H1 (cell line): Measurements from ENCODE around the gene ITPK1. TPM values are rescaled to one million over a fixed set of nuclear protein-coding genes. Genes with fewer than 3 reads are reported as not detected.
A peak's percentile ranks its signal among the peaks of the same experiment; 100 is the strongest.

ENCODE experiments used
- CTCF ChIA-PET: fragments of 300-600 bp; sonication (Branson Sonifier 250); formaldehyde crosslinking; loops from one replicate; lab custom pipeline; 2021; ENCODE audit not compliant: partially characterized antibody; lab: Charles Lee
- POLR2A ChIA-PET: fragments of 300-600 bp; sonication (Branson Sonifier 250); formaldehyde crosslinking; loops from one replicate; lab custom pipeline; 2021; ENCODE audit warnings: inconsistent platforms; ENCODE audit not compliant: partially characterized antibody; lab: Charles Lee
- DNase-seq, 2 experiments: peaks; one replicate each; pipeline versions ENCODE4 v3.0.0 to v3.0.0-alpha.2; 2010 to 2022; ENCODE audit warnings: low spot score in 2 of 2, low read depth in 1 of 2, mixed read lengths in 1 of 2
- FAIRE-seq: peaks from 2 replicates; lab custom pipeline; 2011; peaks lifted over from hg19 to GRCh38; lab: Jason Lieb, UNC
- H2AFZ ChIP-seq: 2 replicates; pipeline ENCODE4 v1.8.1; 2012; ENCODE audit warnings: low read length, inconsistent platforms
- H2AK5ac ChIP-seq: 2 replicates; pipeline ENCODE4 v1.6.1; 2013; ENCODE audit warnings: low read depth, low read length
- H2BK120ac ChIP-seq: replicated peaks from 2 replicates; pipeline ENCODE3; 2013; ENCODE audit warnings: low read depth, low read length, inconsistent platforms
- H2BK12ac ChIP-seq: 2 replicates; pipeline ENCODE4 v1.6.1; 2013; ENCODE audit warnings: low read depth, low read length
- H2BK15ac ChIP-seq: 2 replicates; pipeline ENCODE4 v1.6.1; 2013; ENCODE audit warnings: low read length
- H2BK20ac ChIP-seq: 2 replicates; pipeline ENCODE4 v1.6.1; 2013; ENCODE audit warnings: low read length
- H2BK5ac ChIP-seq: 2 replicates; pipeline ENCODE4 v1.6.1; 2013; ENCODE audit warnings: low read depth, low read length
- H3K14ac ChIP-seq: 2 replicates; pipeline ENCODE4 v1.6.1; 2013; ENCODE audit warnings: inconsistent platforms; ENCODE audit not compliant: insufficient read length
- H3K18ac ChIP-seq: 2 replicates; pipeline ENCODE4 v1.6.1; 2013; ENCODE audit warnings: low read length; ENCODE audit errors: extremely low read depth
- H3K23ac ChIP-seq: 2 replicates; pipeline ENCODE4 v1.6.1; 2013; ENCODE audit warnings: inconsistent platforms; ENCODE audit not compliant: insufficient read length
- H3K23me2 ChIP-seq: 2 replicates; pipeline ENCODE4 v1.6.1; 2013; ENCODE audit warnings: low read depth, low read length
- H3K27ac ChIP-seq: 2 replicates; pipeline ENCODE4 v1.6.1; 2011; ENCODE audit warnings: low read depth, low read length, inconsistent platforms
- H3K27me3 ChIP-seq, 4 experiments: replicated peaks in 1 of 4; 1 replicate in 1 of 4; 2 replicates in 3 of 4; pipeline versions ENCODE4 v1.6.1 to v1.8.1; 2011 to 2013; ENCODE audit warnings: low read length in 3 of 4, mild to moderate bottlenecking in 3 of 4, inconsistent platforms in 2 of 4, mixed read lengths in 2 of 4, moderate library complexity in 1 of 4; ENCODE audit not compliant: control insufficient read depth in 3 of 4, insufficient read depth in 3 of 4; ENCODE audit errors: extremely low read depth in 1 of 4
- H3K36me3 ChIP-seq, 4 experiments: 2 replicates each; pipeline versions ENCODE4 v1.6.1 to v1.8.1; 2011 to 2013; ENCODE audit warnings: mild to moderate bottlenecking in 4 of 4, low read length in 3 of 4, moderate library complexity in 2 of 4, control low read depth in 1 of 4, inconsistent platforms in 1 of 4; ENCODE audit not compliant: insufficient read depth in 4 of 4, control insufficient read depth in 2 of 4
- H3K4ac ChIP-seq: replicated peaks from 2 replicates; pipeline ENCODE3; 2013; ENCODE audit warnings: low read length, low read depth, mixed read lengths, inconsistent platforms; ENCODE audit not compliant: insufficient read length
- H3K4me1 ChIP-seq, 4 experiments: replicated peaks in 1 of 4; 1 replicate in 1 of 4; 2 replicates in 3 of 4; pipeline versions ENCODE4 v1.6.1 to v1.8.1; 2011 to 2013; ENCODE audit warnings: low read length in 3 of 4, inconsistent platforms in 2 of 4, mixed read lengths in 1 of 4; ENCODE audit not compliant: insufficient read depth in 4 of 4, control insufficient read depth in 3 of 4
- H3K4me2 ChIP-seq, 2 experiments: 2 replicates each; pipeline versions ENCODE4 v1.6.1 to v1.8.1; 2011 to 2013; ENCODE audit warnings: low read depth in 2 of 2, low read length in 2 of 2, control low read depth in 1 of 2, inconsistent platforms in 1 of 2, mild to moderate bottlenecking in 1 of 2; ENCODE audit not compliant: insufficient read depth in 1 of 2
- H3K4me3 ChIP-seq, 4 experiments: fragments of 200-600, 300-600 bp in 1 of 4; sonication (generic), shearing (Covaris generic), sonication (Bioruptor Twin) in 1 of 4; 2 replicates each; pipeline versions ENCODE4 v1.5.1 to v1.8.1; 2011 to 2016; ENCODE audit warnings: low read length in 4 of 4, low read depth in 3 of 4, control low read depth in 2 of 4, inconsistent platforms in 2 of 4, mild to moderate bottlenecking in 2 of 4, mixed read lengths in 1 of 4, moderate library complexity in 1 of 4; ENCODE audit not compliant: insufficient read depth in 2 of 4; ENCODE audit errors: extremely low read depth in 1 of 4
- H3K56ac ChIP-seq: replicated peaks from 2 replicates; pipeline ENCODE3; 2013; ENCODE audit warnings: low read depth, mild to moderate bottlenecking, mixed read lengths, low read length, inconsistent platforms; ENCODE audit not compliant: insufficient read length
- H3K79me1 ChIP-seq: 2 replicates; pipeline ENCODE4 v1.6.1; 2013; ENCODE audit warnings: low read depth, low read length, control low read depth
- H3K79me2 ChIP-seq, 2 experiments: 2 replicates each; pipeline versions ENCODE4 v1.6.1 to v1.8.1; 2012 to 2013; ENCODE audit warnings: low read length in 2 of 2, mild to moderate bottlenecking in 2 of 2, inconsistent platforms in 1 of 2; ENCODE audit not compliant: insufficient read depth in 2 of 2, control insufficient read depth in 1 of 2
- H3K9ac ChIP-seq, 4 experiments: replicated peaks in 1 of 4; 1 replicate in 1 of 4; 2 replicates in 3 of 4; pipeline versions ENCODE4 v1.6.1 to v1.8.1; 2011 to 2013; ENCODE audit warnings: low read depth in 3 of 4, low read length in 3 of 4, control low read depth in 2 of 4, mild to moderate bottlenecking in 2 of 4, moderate library complexity in 2 of 4, inconsistent platforms in 1 of 4; ENCODE audit errors: extremely low read depth in 1 of 4
- H3K9me3 ChIP-seq, 2 experiments: 2 replicates each; pipeline versions ENCODE4 v1.6.1 to v1.8.1; 2012 to 2013; ENCODE audit warnings: mild to moderate bottlenecking in 2 of 2, moderate library complexity in 2 of 2, control low read depth in 1 of 2, inconsistent platforms in 1 of 2, low read depth in 1 of 2, low read length in 1 of 2, mixed read lengths in 1 of 2; ENCODE audit not compliant: insufficient read depth in 2 of 2
- H4K20me1 ChIP-seq, 2 experiments: replicated peaks in 1 of 2; 2 replicates each; pipeline versions ENCODE3 to v1.8.1; 2011 to 2013; ENCODE audit warnings: inconsistent platforms in 2 of 2, low read length in 2 of 2, mild to moderate bottlenecking in 1 of 2; ENCODE audit not compliant: insufficient read depth in 2 of 2, control insufficient read depth in 1 of 2
- H4K5ac ChIP-seq: 2 replicates; pipeline ENCODE4 v1.6.1; 2013; ENCODE audit warnings: low read length, low read depth, mixed read lengths, inconsistent platforms; ENCODE audit not compliant: insufficient read length
- H4K8ac ChIP-seq: 2 replicates; pipeline ENCODE4 v1.8.0; 2013; ENCODE audit warnings: mild to moderate bottlenecking, moderate library complexity, low read length, inconsistent platforms; ENCODE audit not compliant: insufficient read depth; ENCODE audit errors: extremely low read depth
- H4K91ac ChIP-seq: replicated peaks from 2 replicates; pipeline ENCODE3; 2013; ENCODE audit warnings: low read length, mixed read lengths, inconsistent platforms; ENCODE audit not compliant: insufficient read length
- KDM1A ChIP-seq: fragments of 200-600, 300-600 bp; sonication (generic); IDR thresholded peaks from 2 replicates; pipeline ENCODE4 v1.7.1; 2016; ENCODE audit warnings: mild to moderate bottlenecking, low read length, borderline replicate concordance
- POLR2AphosphoS5 ChIP-seq: IDR thresholded peaks from 2 replicates; pipeline ENCODE4 v1.6.1; 2011; ENCODE audit warnings: low read depth, low read length
- WGBS, 2 experiments: shearing (Covaris generic) in 1 of 2; methylation state at CpG; one replicate each; pipeline versions ENCODE4 v1.1.6 to v1.1.7; 2013 to 2015; ENCODE audit warnings: low lambda C conversion rate in 2 of 2, mixed read lengths in 2 of 2, inconsistent platforms in 1 of 2, low coverage in 1 of 2, missing lambda C conversion rate in 1 of 2; ENCODE audit not compliant: insufficient replicate concordance in 2 of 2, insufficient coverage in 1 of 2, insufficient read length in 1 of 2; ENCODE audit errors: extremely low coverage in 1 of 2, missing lambda C conversion rate in 1 of 2; 5-methylcytosine and 5-hydroxymethylcytosine counted together
- polyA plus RNA-seq, 7 experiments: library from polyadenylated mRNA; depleted of rRNA in 3 of 7; stranded (reverse) in 5 of 7; unstranded in 2 of 7; fragments of >200 nt in 5 of 7; fragments of 200-250 nt in 2 of 7; gene quantifications; 1 replicate in 5 of 7; 2 replicates in 1 of 7; 4 replicates in 1 of 7; pipeline versions ENCODE4 v1.2.1 to v1.2.3, GENCODE V29; 2011 to 2013; ENCODE audit warnings: missing spikeins in 2 of 7, mixed read lengths in 2 of 7
- total RNA-seq: library from RNA; stranded (reverse); fragmentation: NEBNext Ultra II Directional; extraction: Animal tissue kit (Norgen Biotek cat#: 25700); gene quantifications from 2 replicates; pipeline ENCODE4 v1.2.1, GENCODE V29; 2021

ITPK1 gene
- total and polyA plus RNA-seq, 2 of the 8 experiments (the other 6 are each of a cell fraction or from before 2014, with no cell fraction given) = 108 to 143 TPM

DNA sequence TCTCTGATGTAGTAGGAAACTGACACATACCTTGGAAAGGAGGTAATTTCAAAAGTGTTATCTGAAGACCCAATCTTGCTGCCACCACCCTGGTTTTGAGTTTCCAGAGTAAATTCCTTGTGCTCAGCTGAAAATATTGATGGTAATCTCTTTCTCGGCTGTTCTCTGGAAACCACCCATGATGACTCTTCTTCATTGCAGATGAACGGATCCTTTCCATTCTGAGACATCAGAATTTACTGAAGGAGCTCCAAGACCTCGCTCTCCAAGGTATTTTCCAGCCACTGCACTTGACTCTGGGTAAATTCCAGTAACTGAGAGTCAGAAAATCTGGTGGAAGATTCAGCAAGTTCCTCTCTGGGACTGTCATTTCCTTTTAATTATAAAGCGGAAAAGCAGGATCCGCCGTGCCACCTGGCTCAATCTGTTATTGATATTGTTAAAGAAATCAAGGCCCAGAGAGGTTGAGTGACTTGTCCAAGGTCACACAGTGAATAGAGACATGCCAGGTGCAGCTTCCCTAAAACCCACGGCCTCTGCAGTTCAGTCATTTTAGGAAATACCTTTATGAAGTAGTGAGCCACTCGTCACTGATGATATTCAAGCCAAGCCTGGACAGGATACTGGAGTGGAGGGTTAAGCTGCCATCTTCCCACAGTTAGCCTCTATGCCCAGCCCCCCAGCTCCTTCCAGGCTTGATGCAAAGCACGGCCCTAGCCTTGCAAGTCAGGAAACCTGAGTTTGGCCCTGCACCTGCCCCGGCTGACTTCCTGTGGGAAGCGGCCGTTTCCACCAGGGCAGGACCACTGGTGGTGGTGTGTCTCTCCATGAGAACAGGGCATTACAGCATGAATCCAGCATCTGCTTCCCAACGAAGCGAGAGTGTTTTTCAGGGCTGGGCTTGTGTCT is 188.1 kb downstream of the ITPK1 start:
- Histone ChIP-seq H2BK12ac (no peak overlapping the region), H3K4me3 (no peak overlapping the region), H3K14ac (no peak overlapping the region), H3K79me2 (no peaks in the 10 kb centered on the region), H3K23ac (no peak overlapping the region), H3K23me2 (peaks cover 12% of the 10 kb centered on the region; the same call in 1 of the 2 replicates), H4K5ac (no peak overlapping the region), H3K4me1 (peaks cover 0 to 14% (median 4%) of the 10 kb centered on the region in 4 experiments; a peak in 4 of 7 replicates), H2BK5ac (no peak overlapping the region), H3K4ac (no peak overlapping the region), H2BK15ac (no peak overlapping the region), H2AK5ac (no peak overlapping the region), H3K4me2 (no peak overlapping the region), H3K18ac (no peak overlapping the region), H3K79me1 (no peaks in the 10 kb centered on the region), H4K20me1 (peaks cover 0 to 2% of the 10 kb centered on the region in 2 experiments), H2BK20ac (no peak overlapping the region), H2AFZ (no peak overlapping the region), H3K27me3 (peaks cover 0 to 1% (median 0%) of the 10 kb centered on the region in 4 experiments; a peak in 2 of 7 replicates), H4K91ac (no peak overlapping the region), H4K8ac (no peak overlapping the region), H3K27ac (no peak overlapping the region), H2BK120ac (no peak overlapping the region), H3K9ac (no peak overlapping the region), H3K56ac (no peak overlapping the region), H3K9me3 (no peaks in the 10 kb centered on the region), H3K36me3 (no peaks in the 10 kb centered on the region)
- 89% methylated on average over 14 of the region's 14 CpGs; no CpG with 5 or more reads in 1 of the 2 experiments for WGBS, 2 experiments
- POLR2A ChIA-PET = no interaction called here
- CTCF ChIA-PET = interaction anchor here (0.9 to 2.2 kb wide), 3 partner anchors 12 to 251 kb away, joined by 3 to 6 read pairs (median 4); no protein-coding TSS in a partner anchor
- no peak for DNase-seq
- no peak for FAIRE-seq
- TF ChIP-seq KDM1A (0 out of 2 replicates have a peak, but pooled peaks have one; percentile 15), POLR2AphosphoS5 (no peak)
- TF ChIP-seq, all 59 proteins: peak for 1
